OCI-LY7 (cell line): ENCODE results near the gene KHDRBS2. TPM values are rescaled to one million over a fixed set of nuclear protein-coding genes. Genes with fewer than 3 reads are reported as not detected.

ENCODE experiments used
- BruUV-seq: library from RNA; stranded (reverse); fragments of 400-500 nt; replicated peaks from 2 replicates; lab custom pipeline; 2021; lab: Mats Ljungman, UMichigan
- CTCF ChIA-PET: fragments of 300-600 bp; sonication (Branson Sonifier 250); formaldehyde crosslinking; loops from one replicate; lab custom pipeline; 2022; ENCODE audit warnings: antibody characterized with exemption; ENCODE audit not compliant: unreplicated experiment; lab: Charles Lee
- POLR2A ChIA-PET: fragments of 300-600 bp; sonication (Branson Sonifier 250); formaldehyde crosslinking; loops from one replicate; lab custom pipeline; 2022; ENCODE audit warnings: antibody characterized with exemption; lab: Charles Lee
- DNase-seq: peaks from one replicate; pipeline ENCODE4 v3.0.0-alpha.2; 2015; ENCODE audit warnings: low spot score
- H2AFZ ChIP-seq: fragments of 200-600 bp; sonication (generic), shearing (Covaris generic); 2 replicates; pipeline ENCODE4 v1.6.1; 2014; ENCODE audit warnings: mild to moderate bottlenecking, antibody characterized with exemption, low read length, moderate library complexity
- H3K27ac ChIP-seq: fragments of 200-600 bp; sonication (generic); 2 replicates; pipeline ENCODE4 v1.5.1; 2014; ENCODE audit warnings: mixed run types, low read depth, mild to moderate bottlenecking, moderate library complexity, low read length, inconsistent platforms; ENCODE audit not compliant: poor library complexity, severe bottlenecking
- H3K36me3 ChIP-seq: fragments of 200-600 bp; sonication (generic); 2 replicates; pipeline ENCODE4 v1.6.1; 2014; ENCODE audit warnings: mild to moderate bottlenecking, antibody characterized with exemption, low read length, moderate library complexity, mixed read lengths; ENCODE audit not compliant: insufficient read depth
- H3K4me1 ChIP-seq: fragments of 200-600 bp; sonication (generic); 2 replicates; pipeline ENCODE4 v1.5.1; 2014; ENCODE audit warnings: mild to moderate bottlenecking, low read length; ENCODE audit not compliant: insufficient read depth, poor library complexity, severe bottlenecking
- H3K4me2 ChIP-seq: fragments of 200-600 bp; sonication (generic); 2 replicates; pipeline ENCODE4 v1.6.1; 2014; ENCODE audit warnings: mild to moderate bottlenecking, low read length
- H3K4me3 ChIP-seq: fragments of 200-600 bp; sonication (generic); 2 replicates; pipeline ENCODE4 v1.5.1; 2014; ENCODE audit warnings: mild to moderate bottlenecking, low read depth, low read length; ENCODE audit not compliant: poor library complexity, severe bottlenecking
- H3K79me2 ChIP-seq: fragments of 200-600 bp; sonication (generic); 2 replicates; pipeline ENCODE4 v1.6.1; 2016; ENCODE audit warnings: low read depth, mild to moderate bottlenecking, low read length, moderate library complexity, mixed read lengths; ENCODE audit not compliant: insufficient read depth
- H3K9me2 ChIP-seq: fragments of 200-600 bp; sonication (generic); 2 replicates; pipeline ENCODE4 v1.6.1; 2016; ENCODE audit warnings: mild to moderate bottlenecking, low read length, mixed read lengths; ENCODE audit not compliant: insufficient read depth
- H3K9me3 ChIP-seq: fragments of 200-600 bp; sonication (generic); 2 replicates; pipeline ENCODE4 v1.6.1; 2014; ENCODE audit warnings: mild to moderate bottlenecking, mixed run types, low read length, mixed read lengths
- H4K20me1 ChIP-seq: fragments of 200-600 bp; sonication (generic); 2 replicates; pipeline ENCODE4 v1.6.1; 2014; ENCODE audit warnings: mild to moderate bottlenecking, antibody characterized with exemption, low read length, moderate library complexity, mixed read lengths; ENCODE audit not compliant: insufficient read depth
- CTCF ChIP-seq: fragments of 200-600 bp; sonication (generic); conservative IDR thresholded peaks from 2 replicates; pipeline ENCODE4 v1.5.1; 2014; ENCODE audit warnings: mild to moderate bottlenecking, antibody characterized with exemption, low read length, moderate library complexity, mixed read lengths
- EZH2phosphoT487 ChIP-seq: fragments of 200-600 bp; sonication (generic); IDR thresholded peaks from 2 replicates; pipeline ENCODE4 v1.6.1; 2018; ENCODE audit warnings: low read depth, borderline replicate concordance, mild to moderate bottlenecking, mixed run types, antibody characterized with exemption, low read length, moderate library complexity, mixed read lengths
- intact Hi-C: fragments of 100-400 bp; cut with micrococcal nuclease; formaldehyde crosslinking; loops from one replicate; pipeline ENCODE4 v1.10.0; 2022; ENCODE audit not compliant: unreplicated experiment
- total RNA-seq, 2 experiments: library from RNA; depleted of rRNA in 1 of 2; stranded (reverse); fragments of >200 nt in 1 of 2; shearing (Covaris generic) in 1 of 2; gene quantifications; 2 replicates each; pipeline ENCODE4 v1.2.3, GENCODE V29; 2014 to 2022

The KHDRBS2 gene
- total RNA-seq, 2 experiments from 2014 or later, result 1.7 to 7.6 TPM

- H2AFZ ChIP-seq, result no peak overlapping the region
- intact Hi-C loops, result no loop called here
- H3K9me3 ChIP-seq, result no peaks in the 10 kb centered on the region
- no peaks in the 10 kb centered on the region for H3K36me3 ChIP-seq
- ChIA-PET CTCF (no interaction called here), POLR2A (no interaction called here)
- no peaks in the 10 kb centered on the region for H3K79me2 ChIP-seq
- TF ChIP-seq EZH2phosphoT487 (no peak), CTCF (no peak)
- no peak for DNase-seq
- H4K20me1 ChIP-seq, result no peaks in the 10 kb centered on the region
- no peaks in the 10 kb centered on the region for H3K9me2 ChIP-seq
- H3K27ac ChIP-seq, result no peak overlapping the region
- no TSS peak for BruUV-seq
- no peak overlapping the region for H3K4me3 ChIP-seq
- no peaks in the 10 kb centered on the region for H3K4me1 ChIP-seq
- no peak overlapping the region for H3K4me2 ChIP-seq
These were observed 111.5 kb downstream of the KHDRBS2 start for GRCh38 chr6:62174548-62174947.

GRCh38 chr6:62167736-62168135 lies 118.3 kb downstream of the KHDRBS2 start:
- H3K36me3 ChIP-seq, result no peaks in the 10 kb centered on the region
- POLR2A ChIA-PET, result no interaction called here
- no TSS peak for BruUV-seq
- intact Hi-C loops, result no loop called here
- no peaks in the 10 kb centered on the region for H3K79me2 ChIP-seq
- H3K4me2 ChIP-seq, result no peak overlapping the region
- no peak for DNase-seq
- TF ChIP-seq CTCF (no peak), EZH2phosphoT487 (no peak)
- no peak overlapping the region for H2AFZ ChIP-seq
- no peaks in the 10 kb centered on the region for H3K4me1 ChIP-seq
- CTCF ChIA-PET, result no interaction called here
- H4K20me1 ChIP-seq, result no peaks in the 10 kb centered on the region
- no peak overlapping the region for H3K4me3 ChIP-seq
- H3K9me2 ChIP-seq, result no peaks in the 10 kb centered on the region
- H3K9me3 ChIP-seq, result no peaks in the 10 kb centered on the region
- no peak overlapping the region for H3K27ac ChIP-seq

- no peaks in the 10 kb centered on the region for H3K9me2 ChIP-seq
- H4K20me1 ChIP-seq, result no peaks in the 10 kb centered on the region
- H3K4me3 ChIP-seq, result no peak overlapping the region
- CTCF ChIA-PET, result no interaction called here
- TF ChIP-seq EZH2phosphoT487 (no peak), CTCF (no peak)
- H3K4me1 ChIP-seq, result no peaks in the 10 kb centered on the region
- H3K9me3 ChIP-seq, result no peaks in the 10 kb centered on the region
- POLR2A ChIA-PET, result interaction anchor here (1.1 kb wide), 1 partner anchor 8 kb away, joined by 5 read pairs; no protein-coding TSS in a partner anchor
- intact Hi-C loops, result no loop called here
- BruUV-seq, result no TSS peak
- no peak overlapping the region for H2AFZ ChIP-seq
- no peaks in the 10 kb centered on the region for H3K79me2 ChIP-seq
- H3K27ac ChIP-seq, result no peak overlapping the region
- H3K4me2 ChIP-seq, result no peak overlapping the region
- DNase-seq, result no peak
- no peaks in the 10 kb centered on the region for H3K36me3 ChIP-seq
These were observed 123.2 kb downstream of the KHDRBS2 start for GRCh38 chr6:62162858-62163257.
